ENCODE measurements around the gene ACADM. TPM values are rescaled to one million over a fixed set of nuclear protein-coding genes. Genes with fewer than 3 reads are reported as not detected.
A peak's percentile ranks its signal among the peaks of the same experiment; 100 is the strongest.

Gene ACADM
- total and polyA plus RNA-seq, 2 of the 13 experiments (the other 11 are each of a cell fraction or from before 2014, with no cell fraction given), result 43.7 to 92.2 TPM

- no peak for TF ChIP-seq PAXIP1 (CRISPR knock-in tag; conservative IDR thresholded peaks at IDR 0.05)
- TF ChIP-seq, protein P1, sequence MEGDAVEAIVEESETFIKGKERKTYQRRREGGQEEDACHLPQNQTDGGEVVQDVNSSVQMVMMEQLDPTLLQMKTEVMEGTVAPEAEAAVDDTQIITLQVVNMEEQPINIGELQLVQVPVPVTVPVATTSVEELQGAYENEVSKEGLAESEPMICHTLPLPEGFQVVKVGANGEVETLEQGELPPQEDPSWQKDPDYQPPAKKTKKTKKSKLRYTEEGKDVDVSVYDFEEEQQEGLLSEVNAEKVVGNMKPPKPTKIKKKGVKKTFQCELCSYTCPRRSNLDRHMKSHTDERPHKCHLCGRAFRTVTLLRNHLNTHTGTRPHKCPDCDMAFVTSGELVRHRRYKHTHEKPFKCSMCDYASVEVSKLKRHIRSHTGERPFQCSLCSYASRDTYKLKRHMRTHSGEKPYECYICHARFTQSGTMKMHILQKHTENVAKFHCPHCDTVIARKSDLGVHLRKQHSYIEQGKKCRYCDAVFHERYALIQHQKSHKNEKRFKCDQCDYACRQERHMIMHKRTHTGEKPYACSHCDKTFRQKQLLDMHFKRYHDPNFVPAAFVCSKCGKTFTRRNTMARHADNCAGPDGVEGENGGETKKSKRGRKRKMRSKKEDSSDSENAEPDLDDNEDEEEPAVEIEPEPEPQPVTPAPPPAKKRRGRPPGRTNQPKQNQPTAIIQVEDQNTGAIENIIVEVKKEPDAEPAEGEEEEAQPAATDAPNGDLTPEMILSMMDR (CRISPR knock-in tag; IDR thresholded peaks at IDR 0.05), result no peak
- no peak for TF ChIP-seq ARNT (IDR thresholded peaks at IDR 0.05)
These were observed 86.9 kb downstream of the ACADM start (continued) for GRCh38 chr1:75811211-75811981.

GRCh38 chr1:75812065-75812464, 87.6 kb downstream of the ACADM start:
- in situ Hi-C loops (cut with HindIII; ENCODE audit: extremely low pct_ligation_motif_present, low pct_unique_long_range_greater_than_20kb), result no loop called here
- H3K9me3 ChIP-seq (ENCODE audit: low read length), result no peaks in the 10 kb centered on the region
- FAIRE-seq (no peak), ATAC-seq (peak; percentile 74), DNase-seq (ENCODE audit: low spot score) (no peak)
- H3K36me3 ChIP-seq (replicated peaks in 1 of 2; ENCODE audit: control insufficient read depth in 1 of 2, insufficient read depth in 2 of 2, low read length in 2 of 2), result no peaks in the 10 kb centered on the region
- BruUV-seq (replicated peaks), result no TSS peak
- no peak overlapping the region for H3K4me2 ChIP-seq (ENCODE audit: low read depth, low read length)
- no peak overlapping the region for H3K9ac ChIP-seq (ENCODE audit: insufficient read depth, low read depth, low read length)
- no peaks in the 10 kb centered on the region for H4K20me1 ChIP-seq (ENCODE audit: insufficient read depth, low read length)
- ChIA-PET CTCF (ENCODE audit: low intra/inter-chr PET ratio, low total read pairs) (no interaction called here), POLR2A (interaction anchor here (1.0 kb wide), 1 partner anchor 26 kb away, joined by 3 read pairs; the partner anchor contains the start of gene RABGGTB)
- H3K4me1 ChIP-seq (ENCODE audit: insufficient read depth, low read length), result peaks cover 9% of the 10 kb centered on the region; the same call in 1 of the 2 replicates
- no peak overlapping the region for H2AFZ ChIP-seq (ENCODE audit: low read length)
- WGBS (ENCODE audit: low lambda C conversion rate), result 36% methylated on average over 3 of the region's 3 CpGs
- intact Hi-C loops (cut with micrococcal nuclease; ENCODE audit: unreplicated experiment), result no loop called here
- no peaks in the 10 kb centered on the region for H3K79me2 ChIP-seq (ENCODE audit: insufficient read depth, low read length)
- no peaks in the 10 kb centered on the region for H3K27me3 ChIP-seq (ENCODE audit: control insufficient read depth in 1 of 2, insufficient read depth in 2 of 2, low read length in 2 of 2)
- no peak overlapping the region for H3K4me3 ChIP-seq (replicated peaks in 1 of 3; ENCODE audit: insufficient read depth in 1 of 3, low read depth in 2 of 3, low read length in 3 of 3)
- H3K27ac ChIP-seq (ENCODE audit: extremely low read length, insufficient read depth, low read length), result no peak overlapping the region
- no peak for TF ChIP-seq ZNF564 (CRISPR knock-in tag; IDR thresholded peaks at IDR 0.05)
- peak; percentile 50; the same call in 1 of the 2 replicates for TF ChIP-seq FOXA3 (CRISPR knock-in tag; IDR thresholded peaks at IDR 0.05)
- no peak for TF ChIP-seq HNF4G (IDR thresholded peaks at IDR 0.05; ENCODE audit: borderline replicate concordance, low read depth, low read length)
- TF ChIP-seq HNF4G (CRISPR knock-in tag; IDR thresholded peaks at IDR 0.05; ENCODE audit: borderline replicate concordance, low read depth), result no peak
- 0 out of 2 replicates have a peak, but pooled peaks have one; percentile 33 for TF ChIP-seq MIXL1 (CRISPR knock-in tag; IDR thresholded peaks at IDR 0.05)
- 0 out of 2 replicates have a peak, but pooled peaks have one; percentile 21 for TF ChIP-seq ARID5B (CRISPR knock-in tag; IDR thresholded peaks at IDR 0.05)
- TF ChIP-seq, protein P2, sequence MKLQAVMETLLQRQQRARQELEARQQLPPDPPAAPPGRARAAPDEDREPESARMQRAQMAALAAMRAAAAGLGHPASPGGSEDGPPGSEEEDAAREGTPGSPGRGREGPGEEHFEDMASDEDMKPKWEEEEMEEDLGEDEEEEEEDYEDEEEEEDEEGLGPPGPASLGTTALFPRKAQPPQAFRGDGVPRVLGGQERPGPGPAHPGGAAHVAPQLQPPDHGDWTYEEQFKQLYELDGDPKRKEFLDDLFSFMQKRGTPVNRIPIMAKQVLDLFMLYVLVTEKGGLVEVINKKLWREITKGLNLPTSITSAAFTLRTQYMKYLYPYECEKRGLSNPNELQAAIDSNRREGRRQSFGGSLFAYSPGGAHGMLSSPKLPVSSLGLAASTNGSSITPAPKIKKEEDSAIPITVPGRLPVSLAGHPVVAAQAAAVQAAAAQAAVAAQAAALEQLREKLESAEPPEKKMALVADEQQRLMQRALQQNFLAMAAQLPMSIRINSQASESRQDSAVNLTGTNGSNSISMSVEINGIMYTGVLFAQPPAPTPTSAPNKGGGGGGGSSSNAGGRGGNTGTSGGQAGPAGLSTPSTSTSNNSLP (IDR thresholded peaks at IDR 0.05; ENCODE audit: low read depth, low read length), result peak; percentile 33; the same call in 1 of the 2 replicates
- 0 out of 2 replicates have a peak, but pooled peaks have one; percentile 37 for TF ChIP-seq CEBPG (CRISPR knock-in tag; IDR thresholded peaks at IDR 0.05)
